ENCODE data around the gene NFIB.

Gene NFIB

GRCh38 chr9:14218253-14218652 is 95.7 kb downstream of the NFIB start:
- DNase-seq (ENCODE audit: extremely low read depth in 1 of 2, low read depth in 1 of 2), result no peak

DNA sequence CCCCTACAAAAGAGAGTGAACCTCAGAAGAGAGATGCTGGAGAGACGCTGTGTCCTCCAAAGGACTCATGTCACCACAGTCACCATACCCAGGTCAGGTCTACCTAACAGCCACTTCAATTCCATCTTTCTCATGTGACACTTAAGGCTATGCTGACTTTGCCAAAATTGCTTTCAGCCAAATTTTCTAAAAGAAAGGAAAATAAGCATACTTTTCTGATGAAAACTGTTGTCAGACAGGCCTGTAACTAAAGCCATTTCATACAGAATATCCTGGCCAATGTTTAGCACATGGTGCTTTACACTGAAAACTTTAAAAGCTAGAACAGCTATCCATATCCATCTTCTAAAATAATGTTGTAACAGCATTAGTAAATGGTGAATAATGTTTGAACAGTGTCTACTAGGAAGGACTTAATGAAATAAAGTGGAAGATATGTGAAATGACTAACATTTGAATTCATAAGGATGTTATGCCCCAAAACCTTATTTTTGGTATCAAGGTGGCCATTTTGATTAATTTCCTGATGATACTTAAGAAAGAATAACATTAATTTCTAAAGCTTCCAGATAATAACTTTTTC is 97.2 kb downstream of the NFIB start:
- DNase-seq (ENCODE audit: extremely low read depth in 1 of 2, low read depth in 1 of 2), result no peak

DNA sequence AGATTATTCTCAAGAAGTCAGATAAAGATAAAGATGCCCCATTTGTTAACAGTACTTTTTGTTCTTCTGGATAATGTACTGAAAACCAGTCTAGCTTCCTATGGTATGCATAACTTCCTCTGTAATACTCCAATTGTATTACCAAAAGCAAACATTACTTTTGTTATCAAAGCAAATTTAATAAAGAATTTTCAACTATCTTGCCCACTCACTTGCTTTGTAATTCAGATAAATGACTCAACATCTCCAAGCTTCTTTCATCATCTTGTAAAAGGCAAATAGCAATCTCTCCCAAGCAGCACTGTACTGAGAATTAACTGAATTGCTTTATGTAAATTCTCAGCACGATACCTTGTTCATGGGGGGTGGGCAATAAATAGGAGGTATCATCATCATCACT is 98.3 kb downstream of the NFIB start:
- DNase-seq (ENCODE audit: extremely low read depth in 1 of 2, low read depth in 1 of 2), result no peak

GRCh38 chr9:14214693-14215092 is 99.2 kb downstream of the NFIB start:
- DNase-seq (ENCODE audit: extremely low read depth in 1 of 2, low read depth in 1 of 2), result no peak

GRCh38 chr9:14214065-14214684 is 99.8 kb downstream of the NFIB start:
- no peak for DNase-seq (ENCODE audit: extremely low read depth in 1 of 2, low read depth in 1 of 2)

DNA sequence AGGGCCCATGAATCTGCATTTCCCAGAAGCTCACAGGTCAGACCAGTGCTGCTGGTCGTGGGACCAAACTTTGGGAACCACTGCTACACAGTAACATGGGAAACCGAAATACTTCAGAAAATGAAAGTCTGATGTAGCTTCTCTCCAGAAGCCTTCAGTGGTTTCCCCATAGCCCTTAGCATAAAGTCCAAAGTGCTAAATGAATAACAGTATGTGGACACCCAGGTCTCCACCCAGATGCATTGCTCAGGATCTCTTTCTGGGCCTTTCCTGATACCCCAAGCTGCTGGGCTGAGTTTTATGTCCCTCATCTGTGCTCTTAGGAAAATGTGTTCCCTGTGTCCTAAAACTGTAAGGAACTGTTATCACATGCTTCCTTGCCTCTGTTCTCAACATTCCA is 100.4 kb downstream of the NFIB start:
- DNase-seq (ENCODE audit: extremely low read depth in 1 of 2, low read depth in 1 of 2), result no peak

DNA sequence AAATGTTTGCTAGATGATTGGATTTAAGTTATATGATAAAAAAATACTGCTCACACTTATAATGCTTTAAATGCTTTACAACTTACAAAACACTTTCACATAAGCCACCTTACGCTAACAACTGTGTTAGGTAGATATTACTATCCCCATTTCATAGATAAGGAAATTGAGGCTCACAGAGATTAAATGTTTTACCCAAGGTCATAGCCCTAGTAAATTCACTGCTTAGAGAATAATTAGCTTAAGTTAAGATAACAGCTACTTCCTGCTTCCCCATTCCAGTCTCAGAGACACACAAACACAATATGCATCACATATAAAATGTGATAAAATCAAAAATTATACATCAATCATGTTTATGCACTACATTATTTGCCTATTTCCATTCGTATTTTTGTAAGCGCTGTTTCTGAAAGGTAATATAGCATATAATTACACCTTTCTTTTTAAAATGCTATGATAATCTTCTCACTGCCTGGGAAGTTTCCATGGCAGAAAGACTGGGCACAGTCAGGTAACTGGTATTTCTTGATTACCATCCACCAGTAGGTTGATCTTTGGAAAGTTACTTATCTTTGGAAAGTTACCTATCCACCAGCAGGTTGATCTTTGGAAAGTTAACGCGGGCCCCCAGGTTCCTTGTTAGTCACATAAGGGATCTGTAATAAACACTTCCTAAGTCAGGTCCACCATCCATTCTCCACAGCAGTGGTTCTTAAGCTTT is 101.1 kb downstream of the NFIB start:
- DNase-seq (ENCODE audit: extremely low read depth in 1 of 2, low read depth in 1 of 2), result no peak

GRCh38 chr9:14212077-14212476 is 101.9 kb downstream of the NFIB start:
- DNase-seq (ENCODE audit: extremely low read depth in 1 of 2, low read depth in 1 of 2), result no peak

DNA sequence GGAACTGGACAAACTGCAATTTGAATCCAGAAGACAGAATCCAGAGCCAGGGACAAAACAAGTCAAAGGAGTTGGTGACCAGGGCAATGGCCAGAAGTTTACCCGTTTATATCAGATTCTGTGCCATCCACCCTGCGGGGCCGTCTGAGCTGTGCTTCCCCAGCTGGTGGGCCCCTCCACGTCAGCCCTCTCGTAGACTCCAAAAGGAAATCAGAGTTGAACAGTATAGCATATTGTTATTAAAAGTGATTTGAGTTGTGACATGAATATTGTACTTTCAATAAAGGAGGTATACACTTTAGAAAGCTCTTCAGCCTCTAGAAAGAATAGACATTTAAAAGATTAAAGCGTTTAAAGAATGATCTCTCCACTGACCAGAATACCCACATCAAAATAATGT is 102.4 kb downstream of the NFIB start:
- DNase-seq (ENCODE audit: extremely low read depth in 1 of 2, low read depth in 1 of 2), result no peak

GRCh38 chr9:14210428-14210827 is 103.5 kb downstream of the NFIB start:
- no peak for DNase-seq (ENCODE audit: extremely low read depth in 1 of 2, low read depth in 1 of 2)

GRCh38 chr9:14209399-14210345 is 104.3 kb downstream of the NFIB start:
- DNase-seq (ENCODE audit: extremely low read depth in 1 of 2, low read depth in 1 of 2), result no peak

GRCh38 chr9:14207352-14207995 is 106.5 kb downstream of the NFIB start:
- no peak for DNase-seq (ENCODE audit: extremely low read depth in 1 of 2, low read depth in 1 of 2)

GRCh38 chr9:14205463-14205862 is 108.5 kb downstream of the NFIB start:
- no peak for DNase-seq (ENCODE audit: extremely low read depth in 1 of 2, low read depth in 1 of 2)

GRCh38 chr9:14203356-14204056 is 110.4 kb downstream of the NFIB start:
- DNase-seq (ENCODE audit: extremely low read depth in 1 of 2, low read depth in 1 of 2), result no peak

- no peak for DNase-seq (ENCODE audit: extremely low read depth in 1 of 2, low read depth in 1 of 2)
These were observed 115.0 kb downstream of the NFIB start for GRCh38 chr9:14198841-14199455.

- no peak for DNase-seq (ENCODE audit: extremely low read depth in 1 of 2, low read depth in 1 of 2)
These were observed 115.7 kb downstream of the NFIB start for GRCh38 chr9:14198047-14198840.

DNA sequence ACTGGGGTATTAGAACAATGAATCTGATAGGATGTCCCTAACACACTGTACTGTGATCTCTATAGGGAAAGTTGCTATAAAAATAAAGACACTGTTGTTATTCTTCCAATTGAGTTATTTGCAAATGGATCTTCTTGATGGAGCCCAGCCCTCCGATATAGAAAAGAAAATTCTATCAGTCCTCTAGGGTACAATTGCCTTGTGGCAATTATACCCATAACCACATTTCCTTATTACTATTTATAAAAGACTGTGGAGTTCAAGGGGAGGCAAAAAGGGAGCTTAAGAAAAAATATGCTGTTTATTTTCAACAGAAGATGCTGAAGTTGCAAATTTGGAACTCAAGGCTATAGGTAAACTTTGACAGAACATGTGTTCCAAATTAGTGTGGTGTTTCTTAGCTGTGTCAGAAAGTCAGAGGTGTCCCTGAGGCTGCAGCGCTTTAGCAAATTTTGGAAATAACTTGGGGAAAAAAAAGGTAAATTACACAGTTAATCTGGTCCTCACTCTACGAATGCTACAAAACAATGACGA is 116.5 kb downstream of the NFIB start:
- DNase-seq (ENCODE audit: extremely low read depth in 1 of 2, low read depth in 1 of 2), result no peak

DNA sequence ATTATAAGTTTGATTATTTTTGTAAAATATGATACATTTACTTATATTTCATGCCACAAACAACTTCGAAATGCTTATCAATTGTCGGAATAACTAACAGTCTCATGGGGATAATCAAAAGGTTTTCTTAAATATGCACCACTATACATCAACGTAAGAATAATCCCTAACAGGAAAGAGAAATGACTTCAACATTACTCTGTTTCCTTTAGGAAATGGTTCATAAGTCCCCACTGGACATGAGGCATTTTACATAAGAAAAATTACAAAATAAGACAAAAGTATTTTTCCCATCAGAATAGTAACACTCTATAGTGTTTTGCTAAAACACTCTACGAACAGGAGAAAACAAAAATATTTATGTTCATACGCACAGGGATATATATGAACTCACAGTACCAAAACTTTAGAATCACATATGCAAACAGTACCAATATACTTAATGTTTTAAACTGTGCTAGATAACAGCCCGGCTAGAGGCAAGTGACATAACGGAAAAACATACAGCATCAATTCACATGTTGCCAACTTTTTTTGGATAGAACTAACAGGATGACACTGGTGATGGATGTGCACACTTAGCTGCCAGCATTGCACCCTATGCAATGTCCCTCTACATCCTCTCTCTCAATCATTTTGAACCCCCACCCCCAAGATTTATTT is 120.5 kb downstream of the NFIB start:
- DNase-seq (ENCODE audit: extremely low read depth in 1 of 2, low read depth in 1 of 2), result no peak
